Panc1 (cell line): ENCODE results near the gene PCDHGB7.

Experiments used
- POLR2AphosphoS5 ChIP-seq: IDR thresholded peaks from 2 replicates; pipeline ENCODE4 v1.6.1; 2012; ENCODE audit warnings: mild to moderate bottlenecking, low read depth, low read length, moderate library complexity
- REST ChIP-seq, 2 experiments: IDR thresholded peaks; 2 replicates each; pipeline ENCODE4 v1.6.1; 2011 to 2012; ENCODE audit warnings: low read depth in 2 of 2, control low read depth in 1 of 2, low read length in 1 of 2, mild to moderate bottlenecking in 1 of 2, moderate library complexity in 1 of 2; ENCODE audit not compliant: insufficient read depth in 1 of 2
- TF ChIP-seq, protein P1 (sequence below): fragments of 450-650 bp; IDR thresholded peaks from 2 replicates; pipeline ENCODE4 v1.5.1; 2017; ENCODE audit warnings: mild to moderate bottlenecking

- TF ChIP-seq, protein P1, sequence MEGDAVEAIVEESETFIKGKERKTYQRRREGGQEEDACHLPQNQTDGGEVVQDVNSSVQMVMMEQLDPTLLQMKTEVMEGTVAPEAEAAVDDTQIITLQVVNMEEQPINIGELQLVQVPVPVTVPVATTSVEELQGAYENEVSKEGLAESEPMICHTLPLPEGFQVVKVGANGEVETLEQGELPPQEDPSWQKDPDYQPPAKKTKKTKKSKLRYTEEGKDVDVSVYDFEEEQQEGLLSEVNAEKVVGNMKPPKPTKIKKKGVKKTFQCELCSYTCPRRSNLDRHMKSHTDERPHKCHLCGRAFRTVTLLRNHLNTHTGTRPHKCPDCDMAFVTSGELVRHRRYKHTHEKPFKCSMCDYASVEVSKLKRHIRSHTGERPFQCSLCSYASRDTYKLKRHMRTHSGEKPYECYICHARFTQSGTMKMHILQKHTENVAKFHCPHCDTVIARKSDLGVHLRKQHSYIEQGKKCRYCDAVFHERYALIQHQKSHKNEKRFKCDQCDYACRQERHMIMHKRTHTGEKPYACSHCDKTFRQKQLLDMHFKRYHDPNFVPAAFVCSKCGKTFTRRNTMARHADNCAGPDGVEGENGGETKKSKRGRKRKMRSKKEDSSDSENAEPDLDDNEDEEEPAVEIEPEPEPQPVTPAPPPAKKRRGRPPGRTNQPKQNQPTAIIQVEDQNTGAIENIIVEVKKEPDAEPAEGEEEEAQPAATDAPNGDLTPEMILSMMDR = no peak
- TF ChIP-seq REST (IDR thresholded peaks at IDR 0.05; ENCODE audit: insufficient read depth in 1 of 2, low read depth in 2 of 2, low read length in 1 of 2) (no peak), POLR2AphosphoS5 (no peak)
Observed at GRCh38 chr5:141422742-141423291, 5.3 kb downstream of the PCDHGB7 start.
